Measurements from ENCODE around the gene PPM1H. TPM values are rescaled to one million over a fixed set of nuclear protein-coding genes. Genes with fewer than 3 reads are reported as not detected.

PPM1H gene
- total RNA-seq, 4 donors from 2014 or later: 1.7 to 7.4 (median 3.4) TPM

GRCh38 chr12:62793256-62794217 is 141.4 kb downstream of the PPM1H start:
- H3K4me1 ChIP-seq: no peaks in the 10 kb centered on the region
- H3K27ac ChIP-seq: peak overlapping the region in 1 of 4 donors; percentile 25
- H3K9me3 ChIP-seq: no peaks in the 10 kb centered on the region
- TF ChIP-seq POLR2A (IDR thresholded peaks at IDR 0.05) (no peak), CTCF (IDR thresholded peaks at IDR 0.05) (peak; percentile 86 to 96 (median 93))
- H3K36me3 ChIP-seq: no peaks in the 10 kb centered on the region
- DNase-seq: peak; percentile 80 to 93 (median 85)
- H3K27me3 ChIP-seq: no peaks in the 10 kb centered on the region
- H3K4me3 ChIP-seq: no peak overlapping the region

- H3K27ac ChIP-seq: no peak overlapping the region
- no peaks in the 10 kb centered on the region for H3K36me3 ChIP-seq
- no peaks in the 10 kb centered on the region for H3K27me3 ChIP-seq
- TF ChIP-seq CTCF (IDR thresholded peaks at IDR 0.05): no peak
- no peak for TF ChIP-seq POLR2A (IDR thresholded peaks at IDR 0.05)
- H3K4me1 ChIP-seq: no peaks in the 10 kb centered on the region
- DNase-seq: no peak
- no peak overlapping the region for H3K4me3 ChIP-seq
- no peaks in the 10 kb centered on the region for H3K9me3 ChIP-seq
Measured at GRCh38 chr12:62792236-62792870, 142.6 kb downstream of the PPM1H start.

- DNase-seq: no peak
- H3K36me3 ChIP-seq: no peaks in the 10 kb centered on the region
- H3K4me3 ChIP-seq: no peak overlapping the region
- H3K4me1 ChIP-seq: no peaks in the 10 kb centered on the region
- TF ChIP-seq CTCF (IDR thresholded peaks at IDR 0.05) (no peak), POLR2A (IDR thresholded peaks at IDR 0.05) (no peak)
- no peaks in the 10 kb centered on the region for H3K27me3 ChIP-seq
- H3K9me3 ChIP-seq: no peaks in the 10 kb centered on the region
- peak overlapping the region in 1 of 4 donors; percentile 15 for H3K27ac ChIP-seq
Measured at GRCh38 chr12:62789851-62790250, 145.1 kb downstream of the PPM1H start.

GRCh38 chr12:62787611-62788010 is 147.3 kb downstream of the PPM1H start:
- no peaks in the 10 kb centered on the region for H3K27me3 ChIP-seq
- no peaks in the 10 kb centered on the region for H3K9me3 ChIP-seq
- no peak for TF ChIP-seq POLR2A (IDR thresholded peaks at IDR 0.05)
- no peak for TF ChIP-seq CTCF (IDR thresholded peaks at IDR 0.05)
- H3K36me3 ChIP-seq: no peaks in the 10 kb centered on the region
- DNase-seq: no peak
- H3K27ac ChIP-seq: no peak overlapping the region
- no peaks in the 10 kb centered on the region for H3K4me1 ChIP-seq
- no peak overlapping the region for H3K4me3 ChIP-seq

- Histone ChIP-seq H3K9me3 (no peaks in the 10 kb centered on the region), H3K4me1 (no peaks in the 10 kb centered on the region), H3K27ac (no peak overlapping the region), H3K4me3 (no peak overlapping the region), H3K27me3 (no peaks in the 10 kb centered on the region), H3K36me3 (no peaks in the 10 kb centered on the region)
- no peak for DNase-seq
- no peak for TF ChIP-seq CTCF (IDR thresholded peaks at IDR 0.05)
Measured at GRCh38 chr12:62787023-62787422, 147.9 kb downstream of the PPM1H start.
